T-cell (primary cell): Measurements from ENCODE around the gene UBE3A. TPM values are rescaled to one million over a fixed set of nuclear protein-coding genes. Genes with fewer than 3 reads are reported as not detected.

ENCODE experiments used
- ATAC-seq, 4 experiments: fragments of 200-7000 bp in 3 of 4; fragments of 150-1000 bp in 1 of 4; cut with Tn5 transposase; replicated peaks in 1 of 4; 1 replicate in 3 of 4; 2 replicates in 1 of 4; pipeline ENCODE4 v1.10.0; 2021; ENCODE audit warnings: moderate library complexity in 3 of 4, mild to moderate bottlenecking in 2 of 4, moderate number of reproducible peaks in 1 of 4
- CTCF ChIA-PET, 2 donors: fragments of 300-600 bp; sonication (Branson Sonifier 250); formaldehyde crosslinking; loops; one replicate each; lab custom pipeline; 2022; ENCODE audit warnings: antibody characterized with exemption in 2 of 2; lab: Charles Lee
- POLR2A ChIA-PET, 2 donors: fragments of 300-600 bp; sonication (Branson Sonifier 250); formaldehyde crosslinking; loops; one replicate each; lab custom pipeline; 2022; ENCODE audit warnings: antibody characterized with exemption in 2 of 2; lab: Charles Lee
- DNase-seq, 35 experiments: peaks; one replicate each; pipeline versions ENCODE4 v3.0.0 to v3.0.0-alpha.2; 2013 to 2023
- H3K27ac ChIP-seq: one replicate; pipeline ENCODE4 v1.5.1; 2013; ENCODE audit warnings: low read length
- H3K27me3 ChIP-seq, 2 experiments: replicated peaks in 1 of 2; 1 replicate in 1 of 2; 2 replicates in 1 of 2; pipeline versions ENCODE4 v1.6.1 to v1.7.0; 2013; ENCODE audit warnings: low read length in 1 of 2, mixed read lengths in 1 of 2; ENCODE audit not compliant: control insufficient read depth in 2 of 2, insufficient read depth in 2 of 2; ENCODE audit errors: extremely low read depth in 1 of 2
- H3K36me3 ChIP-seq, 2 donors: 1 replicate in 1 of 2; 2 replicates in 1 of 2; pipeline versions ENCODE4 v1.6.1 to v1.7.0; 2013; ENCODE audit warnings: low read length in 1 of 2; ENCODE audit not compliant: control insufficient read depth in 2 of 2, insufficient read depth in 1 of 2; ENCODE audit errors: extremely low read depth in 1 of 2
- H3K4me1 ChIP-seq, 2 experiments: 1 replicate in 1 of 2; 2 replicates in 1 of 2; pipeline versions ENCODE4 v1.6.1 to v1.7.0; 2013; ENCODE audit warnings: low read length in 2 of 2, mixed read lengths in 1 of 2; ENCODE audit not compliant: insufficient read depth in 2 of 2, control insufficient read depth in 1 of 2; ENCODE audit errors: extremely low read depth in 1 of 2
- H3K4me3 ChIP-seq, 2 donors: 1 replicate in 1 of 2; 2 replicates in 1 of 2; pipeline versions ENCODE4 v1.5.1 to v1.7.0; 2013; ENCODE audit warnings: mild to moderate bottlenecking in 2 of 2, low read length in 1 of 2, moderate library complexity in 1 of 2; ENCODE audit not compliant: control insufficient read depth in 1 of 2; ENCODE audit errors: extremely low read depth in 1 of 2
- H3K9me3 ChIP-seq: 2 replicates; pipeline ENCODE4 v1.7.0; 2013
- H3K27ac Mint-ChIP-seq, 2 donors: one replicate each; pipeline ENCODE4 v1.8.0; 2020 to 2021; ENCODE audit warnings: mild to moderate bottlenecking in 2 of 2, mixed read lengths in 2 of 2
- H3K27me3 Mint-ChIP-seq, 2 donors: one replicate each; pipeline ENCODE4 v1.8.0; 2021 to 2022; ENCODE audit warnings: mixed read lengths in 2 of 2
- H3K36me3 Mint-ChIP-seq: one replicate; pipeline ENCODE4 v1.8.0; 2021; ENCODE audit warnings: mixed read lengths
- H3K4me1 Mint-ChIP-seq, 3 donors: one replicate each; pipeline ENCODE4 v1.8.0; 2020 to 2022; ENCODE audit warnings: mixed read lengths in 3 of 3, mild to moderate bottlenecking in 1 of 3
- H3K4me3 Mint-ChIP-seq, 3 donors: one replicate each; pipeline ENCODE4 v1.8.0; 2020 to 2022; ENCODE audit warnings: mild to moderate bottlenecking in 3 of 3, mixed read lengths in 3 of 3, moderate library complexity in 3 of 3
- H3K9me3 Mint-ChIP-seq, 3 donors: one replicate each; pipeline ENCODE4 v1.8.0; 2020 to 2022; ENCODE audit warnings: mixed read lengths in 3 of 3
- WGBS: methylation state at CpG from one replicate; pipeline ENCODE4 v1.1.5; 2013; ENCODE audit warnings: missing lambda C conversion rate; ENCODE audit not compliant: insufficient coverage; 5-methylcytosine and 5-hydroxymethylcytosine counted together
- total RNA-seq, 35 experiments: library from RNA in 6 of 35; stranded (reverse) in 6 of 35; fragments of 120-200 nt in 1 of 35; gene quantifications; one replicate each; pipeline versions ENCODE4 v1.2.1 to v1.2.4 and lab custom pipeline; 2013 to 2026

Gene UBE3A
- total RNA-seq, 5 donors from 2014 or later (not counting 1 experiment from before 2014, with no cell fraction given), result 115 to 119 (median 118) TPM

DNA sequence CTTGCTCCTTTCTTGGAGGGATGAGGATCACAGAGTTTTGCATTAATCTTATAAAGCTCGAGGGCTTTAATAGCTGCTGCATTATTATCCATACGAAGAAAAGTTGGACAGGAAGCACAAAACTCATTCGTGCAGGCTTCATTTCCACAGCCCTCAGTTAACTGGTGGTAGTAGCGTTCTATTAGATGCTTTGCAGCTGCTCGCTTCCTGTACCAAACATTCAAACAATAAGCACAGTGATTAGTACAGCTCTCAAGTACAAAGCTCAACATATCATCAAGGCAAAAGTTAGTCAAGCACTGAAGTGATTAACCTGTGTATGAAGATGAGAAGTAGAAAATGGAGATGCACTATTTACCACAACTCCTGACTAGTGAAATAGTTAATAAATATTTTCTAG is 63.3 kb downstream of the UBE3A start:
- ChIA-PET CTCF (no interaction called here), POLR2A (no interaction called here)
- Histone ChIP-seq H3K9me3 (no peaks in the 10 kb centered on the region), H3K36me3 (peaks cover 2 to 49% of the 10 kb centered on the region in 2 donors), H3K27me3 (no peaks in the 10 kb centered on the region), H3K27ac (no peak overlapping the region), H3K4me3 (no peak overlapping the region), H3K4me1 (no peaks in the 10 kb centered on the region)
- H3K27ac Mint-ChIP-seq, result no peak overlapping the region
- H3K36me3 Mint-ChIP-seq, result peaks cover 86% of the 10 kb centered on the region
- WGBS, result no CpG with 5 or more reads among the region's 5 CpGs
- DNase-seq (no peak), ATAC-seq (no peak)
- H3K4me3 Mint-ChIP-seq, result no peak overlapping the region
- H3K4me1 Mint-ChIP-seq, result peaks cover 23 to 43% (median 38%) of the 10 kb centered on the region in 3 donors
- H3K9me3 Mint-ChIP-seq, result peaks cover 0 to 6% (median 5%) of the 10 kb centered on the region in 3 donors
- H3K27me3 Mint-ChIP-seq, result no peaks in the 10 kb centered on the region

DNA sequence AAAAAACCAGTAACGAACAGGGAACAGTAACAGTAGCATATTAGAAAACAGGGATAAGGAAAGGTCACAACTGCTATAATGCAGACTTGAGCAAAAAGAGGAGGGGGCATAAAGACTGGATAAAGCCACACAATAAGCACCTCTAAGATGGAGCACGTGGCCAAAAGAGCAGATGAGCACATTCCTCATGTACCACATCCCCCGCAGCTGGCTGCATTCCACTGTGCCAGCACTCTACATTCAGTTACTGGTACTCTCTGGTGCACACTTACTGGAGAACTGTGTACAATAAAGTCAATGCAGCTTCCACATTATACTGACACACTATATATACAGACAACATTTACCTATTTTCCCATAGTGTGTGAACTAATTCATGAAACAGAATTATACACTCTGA is 64.7 kb downstream of the UBE3A start:
- no peak overlapping the region for H3K4me3 ChIP-seq
- Mint-ChIP-seq H3K4me3 (no peak overlapping the region), H3K27ac (no peak overlapping the region), H3K27me3 (no peaks in the 10 kb centered on the region), H3K36me3 (peaks cover 88% of the 10 kb centered on the region), H3K4me1 (peaks cover 19 to 44% (median 38%) of the 10 kb centered on the region in 3 donors), H3K9me3 (peaks cover 0 to 5% (median 0%) of the 10 kb centered on the region in 3 donors)
- no peak overlapping the region for H3K27ac ChIP-seq
- CTCF ChIA-PET, result no interaction called here
- no peaks in the 10 kb centered on the region for H3K9me3 ChIP-seq
- no peaks in the 10 kb centered on the region for H3K27me3 ChIP-seq
- H3K4me1 ChIP-seq, result no peaks in the 10 kb centered on the region
- WGBS, result 100% methylated on average over 1 of the region's 3 CpGs
- DNase-seq (no peak), ATAC-seq (no peak)
- POLR2A ChIA-PET, result no interaction called here
- peaks cover 2 to 52% of the 10 kb centered on the region in 2 donors for H3K36me3 ChIP-seq

DNA sequence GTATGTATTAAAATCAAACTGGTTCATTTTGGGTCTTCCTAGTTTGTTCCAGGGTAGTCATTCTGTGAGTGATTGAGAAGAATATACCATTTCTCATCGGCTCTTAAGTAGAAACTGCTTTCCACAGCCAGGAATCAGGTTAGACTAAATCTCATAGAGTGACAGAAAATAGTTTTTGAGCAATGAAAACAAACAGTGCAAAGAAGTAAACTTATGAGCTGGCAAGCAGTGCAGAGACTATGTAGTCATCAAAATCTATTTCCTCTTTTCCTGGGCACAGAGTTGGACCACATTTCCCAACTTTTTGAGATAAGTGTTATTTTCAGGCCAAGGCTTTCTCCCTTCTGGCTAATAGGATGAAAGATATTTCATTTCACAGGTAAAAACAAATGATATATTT is 66.5 kb downstream of the UBE3A start:
- no peaks in the 10 kb centered on the region for H3K9me3 ChIP-seq
- H3K36me3 ChIP-seq, result peaks cover 2 to 52% of the 10 kb centered on the region in 2 donors
- H3K27me3 Mint-ChIP-seq, result no peaks in the 10 kb centered on the region
- no peak for ATAC-seq
- H3K27ac Mint-ChIP-seq, result no peak overlapping the region
- H3K27ac ChIP-seq, result no peak overlapping the region
- no peak for DNase-seq
- peaks cover 0 to 2% of the 10 kb centered on the region in 2 experiments for H3K4me1 ChIP-seq
- ChIA-PET CTCF (no interaction called here), POLR2A (no interaction called here)
- no peak overlapping the region for H3K4me3 ChIP-seq
- peaks cover 79% of the 10 kb centered on the region for H3K36me3 Mint-ChIP-seq
- no peak overlapping the region for H3K4me3 Mint-ChIP-seq
- WGBS, result no CpG with 5 or more reads among the region's 1 CpG
- H3K27me3 ChIP-seq, result no peaks in the 10 kb centered on the region
- H3K4me1 Mint-ChIP-seq, result peaks cover 25 to 41% (median 31%) of the 10 kb centered on the region in 3 donors
- peaks cover 0 to 5% (median 0%) of the 10 kb centered on the region in 3 donors for H3K9me3 Mint-ChIP-seq

DNA sequence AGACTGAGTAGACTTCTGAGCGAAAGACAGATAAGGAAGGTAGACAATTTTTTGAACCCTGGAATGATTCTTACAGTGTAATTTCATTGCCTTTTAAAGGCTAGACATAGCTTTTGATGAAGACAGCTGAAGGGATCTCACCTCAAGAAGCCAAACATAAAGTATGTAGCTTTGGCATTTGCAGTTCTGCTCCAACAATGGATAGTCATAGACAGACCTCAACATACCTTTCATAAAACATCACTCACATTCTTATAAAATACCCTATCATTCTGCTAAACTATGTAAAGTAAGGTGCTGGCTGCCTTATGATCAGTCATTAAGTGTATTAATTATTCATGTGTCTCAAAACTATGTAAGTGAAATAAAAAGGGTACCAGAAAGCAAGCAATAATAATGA is 70.0 kb downstream of the UBE3A start:
- peaks cover 2 to 33% of the 10 kb centered on the region in 2 donors for H3K36me3 ChIP-seq
- H3K27me3 ChIP-seq, result no peaks in the 10 kb centered on the region
- H3K4me1 ChIP-seq, result peaks cover 0 to 2% of the 10 kb centered on the region in 2 experiments
- Mint-ChIP-seq H3K9me3 (peaks cover 0 to 5% (median 0%) of the 10 kb centered on the region in 3 donors), H3K4me3 (no peak overlapping the region), H3K27ac (no peak overlapping the region), H3K27me3 (no peaks in the 10 kb centered on the region), H3K36me3 (peaks cover 57% of the 10 kb centered on the region), H3K4me1 (peaks cover 22 to 38% (median 32%) of the 10 kb centered on the region in 3 donors)
- H3K9me3 ChIP-seq, result no peaks in the 10 kb centered on the region
- no peak overlapping the region for H3K27ac ChIP-seq
- H3K4me3 ChIP-seq, result no peak overlapping the region
- DNase-seq, result no peak
- ChIA-PET CTCF (no interaction called here), POLR2A (interaction anchor here (0.6 to 1.1 kb wide), 2 partner anchors 12 to 23 kb away, joined by 3 read pairs; no protein-coding TSS in a partner anchor)
- ATAC-seq, result no peak
- no CpG with 5 or more reads among the region's 1 CpG for WGBS

DNA sequence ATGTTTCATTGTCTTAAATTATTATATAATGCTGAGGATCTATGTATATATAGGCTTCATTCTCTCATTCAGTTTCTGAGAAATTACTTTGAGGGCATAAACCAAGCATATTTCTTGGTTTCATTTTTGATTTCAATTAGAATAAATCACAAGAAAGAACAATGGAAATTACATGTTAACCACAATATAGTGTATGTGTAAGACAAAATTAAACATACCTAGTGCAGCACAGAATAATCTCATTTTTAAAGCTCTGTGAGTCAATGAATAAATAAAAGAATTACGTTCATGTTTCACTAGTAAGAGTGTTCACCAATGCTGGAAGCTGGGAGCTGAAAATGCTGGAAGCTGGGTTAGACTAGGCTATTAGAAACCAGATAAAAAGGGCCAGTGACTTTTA is 72.8 kb downstream of the UBE3A start:
- POLR2A ChIA-PET, result no interaction called here
- ATAC-seq (no peak), DNase-seq (no peak)
- H3K27me3 ChIP-seq, result no peaks in the 10 kb centered on the region
- H3K36me3 ChIP-seq, result peaks cover 0 to 14% of the 10 kb centered on the region in 2 donors
- peaks cover 18 to 33% (median 33%) of the 10 kb centered on the region in 3 donors for H3K4me1 Mint-ChIP-seq
- peaks cover 49% of the 10 kb centered on the region for H3K36me3 Mint-ChIP-seq
- 20% methylated on average over 1 of the region's 1 CpG for WGBS
- no peaks in the 10 kb centered on the region for H3K9me3 ChIP-seq
- H3K27me3 Mint-ChIP-seq, result no peaks in the 10 kb centered on the region
- H3K4me3 Mint-ChIP-seq, result no peak overlapping the region
- peaks cover 0 to 2% of the 10 kb centered on the region in 2 experiments for H3K4me1 ChIP-seq
- H3K4me3 ChIP-seq, result no peak overlapping the region
- CTCF ChIA-PET, result interaction anchor here in 1 of 2 donors (0.6 to 0.7 kb wide), 2 partner anchors 744 to 1779 kb away, joined by 3 to 4 read pairs; no protein-coding TSS in a partner anchor
- peaks cover 0 to 4% (median 0%) of the 10 kb centered on the region in 3 donors for H3K9me3 Mint-ChIP-seq
- no peak overlapping the region for H3K27ac Mint-ChIP-seq
- no peak overlapping the region for H3K27ac ChIP-seq

DNA sequence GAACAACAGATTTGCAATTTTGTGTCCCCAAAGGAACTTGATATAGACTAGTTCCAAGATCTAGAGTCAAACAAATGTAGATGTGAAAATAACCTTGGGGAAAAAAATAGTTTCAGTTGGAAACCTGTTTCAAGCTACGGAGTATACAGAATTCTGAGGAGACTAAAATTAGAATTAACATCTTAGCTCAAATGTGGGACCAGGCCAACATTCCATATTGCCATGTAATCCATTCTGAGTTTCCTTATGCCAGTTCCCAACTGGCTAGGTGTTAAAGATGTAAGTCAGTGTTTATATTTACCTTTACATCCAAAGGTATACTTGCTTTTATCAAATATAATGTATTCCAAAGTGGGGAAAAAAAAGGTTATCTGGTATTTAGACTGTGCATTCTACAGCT is 76.3 kb downstream of the UBE3A start:
- CTCF ChIA-PET, result interaction anchor here in 1 of 2 donors (0.7 kb wide), 1 partner anchor 8 kb away, joined by 3 read pairs; no protein-coding TSS in a partner anchor
- Mint-ChIP-seq H3K27ac (no peak overlapping the region), H3K4me3 (no peak overlapping the region), H3K9me3 (no peaks in the 10 kb centered on the region), H3K4me1 (peaks cover 16 to 21% (median 18%) of the 10 kb centered on the region in 3 donors), H3K27me3 (no peaks in the 10 kb centered on the region), H3K36me3 (peaks cover 39% of the 10 kb centered on the region)
- H3K27ac ChIP-seq, result no peak overlapping the region
- DNase-seq, result no peak
- peaks cover 4 to 9% of the 10 kb centered on the region in 2 donors for H3K36me3 ChIP-seq
- H3K4me1 ChIP-seq, result no peaks in the 10 kb centered on the region
- H3K4me3 ChIP-seq, result no peak overlapping the region
- ATAC-seq, result no peak
- no peaks in the 10 kb centered on the region for H3K27me3 ChIP-seq
- no CpG with 5 or more reads among the region's 1 CpG for WGBS
- POLR2A ChIA-PET, result no interaction called here
- H3K9me3 ChIP-seq, result no peaks in the 10 kb centered on the region
